Panc1 (cell line): ENCODE measurements around the gene RABGAP1L. TPM values are rescaled to one million over a fixed set of nuclear protein-coding genes. Genes with fewer than 3 reads are reported as not detected.

Source experiments
- ATAC-seq: fragments of 200-7000 bp; cut with Tn5 transposase; 2 replicates; pipeline ENCODE4 v1.9.1; 2020; ENCODE audit warnings: mild to moderate bottlenecking, moderate library complexity
- BruUV-seq: library from RNA; stranded (reverse); fragments of 400-500 nt; replicated peaks from 2 replicates; lab custom pipeline; 2021; lab: Mats Ljungman, UMichigan
- CTCF ChIA-PET: fragments of 300-600 bp; sonication (Branson Sonifier 250); formaldehyde crosslinking; loops from one replicate; lab custom pipeline; 2022; ENCODE audit warnings: antibody characterized with exemption; lab: Charles Lee
- POLR2A ChIA-PET: fragments of 300-600 bp; sonication (Branson Sonifier 250); formaldehyde crosslinking; loops from one replicate; lab custom pipeline; 2022; ENCODE audit warnings: antibody characterized with exemption; lab: Charles Lee
- DNase-seq: peaks from one replicate; pipeline ENCODE4 v3.0.0-alpha.2; 2010; ENCODE audit warnings: low read depth, low spot score
- H3K27ac ChIP-seq: 2 replicates; pipeline ENCODE4 v1.5.1; 2011; ENCODE audit warnings: mild to moderate bottlenecking, low read length, inconsistent platforms
- H3K27me3 ChIP-seq: fragments of 200-500 bp; sonication (Bioruptor generic); 2 replicates; pipeline ENCODE4 v1.6.0; 2014; ENCODE audit warnings: low read length, inconsistent platforms; ENCODE audit not compliant: control insufficient read depth, insufficient read depth
- H3K36me3 ChIP-seq: fragments of 200-500 bp; sonication (Bioruptor generic); 2 replicates; pipeline ENCODE4 v1.5.1; 2014; ENCODE audit warnings: inconsistent platforms, mild to moderate bottlenecking, low read length, moderate library complexity; ENCODE audit not compliant: control insufficient read depth, insufficient read depth
- H3K4me1 ChIP-seq: 2 replicates; pipeline ENCODE4 v1.5.1; 2011; ENCODE audit warnings: inconsistent platforms, mild to moderate bottlenecking, low read length, moderate library complexity; ENCODE audit not compliant: control insufficient read depth, insufficient read depth
- H3K4me3 ChIP-seq, 2 experiments: 2 replicates each; pipeline ENCODE4 v1.5.1; 2011 to 2012; ENCODE audit warnings: low read depth in 2 of 2, low read length in 2 of 2, mild to moderate bottlenecking in 2 of 2, inconsistent platforms in 1 of 2, moderate library complexity in 1 of 2
- H3K9me3 ChIP-seq: fragments of 200-500 bp; sonication (Bioruptor generic); 2 replicates; pipeline ENCODE4 v1.5.1; 2014; ENCODE audit warnings: low read depth, mild to moderate bottlenecking, inconsistent platforms, low read length, moderate library complexity; ENCODE audit not compliant: control insufficient read depth, insufficient read depth
- POLR2AphosphoS5 ChIP-seq: IDR thresholded peaks from 2 replicates; pipeline ENCODE4 v1.6.1; 2012; ENCODE audit warnings: mild to moderate bottlenecking, low read depth, low read length, moderate library complexity
- SIN3A ChIP-seq: IDR thresholded peaks from 2 replicates; pipeline ENCODE4 v1.6.1; 2012; ENCODE audit warnings: low read depth, mild to moderate bottlenecking, low read length, moderate library complexity, borderline replicate concordance; ENCODE audit not compliant: insufficient read depth
- TCF7L2 ChIP-seq: IDR thresholded peaks from 2 replicates; pipeline ENCODE4 v1.6.1; 2011; ENCODE audit warnings: mild to moderate bottlenecking, low read depth, low read length, inconsistent platforms
- in situ Hi-C: cut with HindIII; loops from 2 replicates; pipeline ENCODE4 v1.10.0; 2016; ENCODE audit warnings: low sequenced_read_pairs, low pct_unique_long_range_greater_than_20kb
- intact Hi-C: fragments of 100-400 bp; cut with micrococcal nuclease; formaldehyde crosslinking; loops from one replicate; pipeline ENCODE4 v1.10.0; 2022; ENCODE audit not compliant: unreplicated experiment
- total RNA-seq: library from RNA; stranded (reverse); gene quantifications from one replicate; pipeline ENCODE4 v1.2.1, GENCODE V29; 2021; ENCODE audit not compliant: unreplicated experiment
- TF ChIP-seq, protein P1 (sequence below): fragments of 450-650 bp; IDR thresholded peaks from 2 replicates; pipeline ENCODE4 v1.5.1; 2017; ENCODE audit warnings: mild to moderate bottlenecking
- TF ChIP-seq, protein P2 (sequence below), 2 experiments: IDR thresholded peaks; 2 replicates each; pipeline ENCODE4 v1.6.1; 2011 to 2012; ENCODE audit warnings: low read depth in 2 of 2, control low read depth in 1 of 2, low read length in 1 of 2, mild to moderate bottlenecking in 1 of 2, moderate library complexity in 1 of 2; ENCODE audit not compliant: insufficient read depth in 1 of 2

RABGAP1L gene
- total RNA-seq, 1 experiment from 2014 or later = 37.0 TPM

DNA sequence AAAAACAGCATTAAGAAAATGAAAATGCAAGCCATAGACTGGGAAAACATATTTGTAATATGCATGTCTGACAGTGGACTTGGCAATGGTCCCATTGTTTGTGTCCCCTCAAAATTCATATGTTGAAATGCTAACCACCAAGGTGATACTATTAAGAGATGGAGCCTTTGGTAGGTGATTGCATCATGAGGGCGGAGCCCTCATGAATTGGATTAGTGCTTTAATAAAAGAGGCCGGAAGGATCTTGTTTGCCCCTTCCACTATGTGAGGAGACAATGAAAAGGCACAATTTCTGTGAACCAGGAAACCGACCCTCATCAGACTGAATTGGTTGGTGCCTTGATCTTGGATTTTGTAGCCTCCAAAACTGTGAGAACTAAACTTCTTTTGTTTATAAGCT, 520.8 kb downstream of the RABGAP1L start:
- DNase-seq (no peak), ATAC-seq (no peak)
- H3K4me1 ChIP-seq = no peaks in the 10 kb centered on the region
- POLR2A ChIA-PET = no interaction called here
- TF ChIP-seq POLR2AphosphoS5 (no peak), SIN3A (no peak), TCF7L2 (no peak)
- TF ChIP-seq, protein P1, sequence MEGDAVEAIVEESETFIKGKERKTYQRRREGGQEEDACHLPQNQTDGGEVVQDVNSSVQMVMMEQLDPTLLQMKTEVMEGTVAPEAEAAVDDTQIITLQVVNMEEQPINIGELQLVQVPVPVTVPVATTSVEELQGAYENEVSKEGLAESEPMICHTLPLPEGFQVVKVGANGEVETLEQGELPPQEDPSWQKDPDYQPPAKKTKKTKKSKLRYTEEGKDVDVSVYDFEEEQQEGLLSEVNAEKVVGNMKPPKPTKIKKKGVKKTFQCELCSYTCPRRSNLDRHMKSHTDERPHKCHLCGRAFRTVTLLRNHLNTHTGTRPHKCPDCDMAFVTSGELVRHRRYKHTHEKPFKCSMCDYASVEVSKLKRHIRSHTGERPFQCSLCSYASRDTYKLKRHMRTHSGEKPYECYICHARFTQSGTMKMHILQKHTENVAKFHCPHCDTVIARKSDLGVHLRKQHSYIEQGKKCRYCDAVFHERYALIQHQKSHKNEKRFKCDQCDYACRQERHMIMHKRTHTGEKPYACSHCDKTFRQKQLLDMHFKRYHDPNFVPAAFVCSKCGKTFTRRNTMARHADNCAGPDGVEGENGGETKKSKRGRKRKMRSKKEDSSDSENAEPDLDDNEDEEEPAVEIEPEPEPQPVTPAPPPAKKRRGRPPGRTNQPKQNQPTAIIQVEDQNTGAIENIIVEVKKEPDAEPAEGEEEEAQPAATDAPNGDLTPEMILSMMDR = no peak
- TF ChIP-seq, protein P2, sequence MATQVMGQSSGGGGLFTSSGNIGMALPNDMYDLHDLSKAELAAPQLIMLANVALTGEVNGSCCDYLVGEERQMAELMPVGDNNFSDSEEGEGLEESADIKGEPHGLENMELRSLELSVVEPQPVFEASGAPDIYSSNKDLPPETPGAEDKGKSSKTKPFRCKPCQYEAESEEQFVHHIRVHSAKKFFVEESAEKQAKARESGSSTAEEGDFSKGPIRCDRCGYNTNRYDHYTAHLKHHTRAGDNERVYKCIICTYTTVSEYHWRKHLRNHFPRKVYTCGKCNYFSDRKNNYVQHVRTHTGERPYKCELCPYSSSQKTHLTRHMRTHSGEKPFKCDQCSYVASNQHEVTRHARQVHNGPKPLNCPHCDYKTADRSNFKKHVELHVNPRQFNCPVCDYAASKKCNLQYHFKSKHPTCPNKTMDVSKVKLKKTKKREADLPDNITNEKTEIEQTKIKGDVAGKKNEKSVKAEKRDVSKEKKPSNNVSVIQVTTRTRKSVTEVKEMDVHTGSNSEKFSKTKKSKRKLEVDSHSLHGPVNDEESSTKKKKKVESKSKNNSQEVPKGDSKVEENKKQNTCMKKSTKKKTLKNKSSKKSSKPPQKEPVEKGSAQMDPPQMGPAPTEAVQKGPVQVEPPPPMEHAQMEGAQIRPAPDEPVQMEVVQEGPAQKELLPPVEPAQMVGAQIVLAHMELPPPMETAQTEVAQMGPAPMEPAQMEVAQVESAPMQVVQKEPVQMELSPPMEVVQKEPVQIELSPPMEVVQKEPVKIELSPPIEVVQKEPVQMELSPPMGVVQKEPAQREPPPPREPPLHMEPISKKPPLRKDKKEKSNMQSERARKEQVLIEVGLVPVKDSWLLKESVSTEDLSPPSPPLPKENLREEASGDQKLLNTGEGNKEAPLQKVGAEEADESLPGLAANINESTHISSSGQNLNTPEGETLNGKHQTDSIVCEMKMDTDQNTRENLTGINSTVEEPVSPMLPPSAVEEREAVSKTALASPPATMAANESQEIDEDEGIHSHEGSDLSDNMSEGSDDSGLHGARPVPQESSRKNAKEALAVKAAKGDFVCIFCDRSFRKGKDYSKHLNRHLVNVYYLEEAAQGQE (IDR thresholded peaks at IDR 0.05; ENCODE audit: insufficient read depth in 1 of 2, low read depth in 2 of 2, low read length in 1 of 2) = no peak
- in situ Hi-C loops (no loop called here), intact Hi-C loops (no loop called here)
- no peaks in the 10 kb centered on the region for H3K36me3 ChIP-seq
- H3K27me3 ChIP-seq = no peaks in the 10 kb centered on the region
- no peaks in the 10 kb centered on the region for H3K9me3 ChIP-seq
- CTCF ChIA-PET = no interaction called here
- H3K4me3 ChIP-seq = no peak overlapping the region
- no peak overlapping the region for H3K27ac ChIP-seq
- no TSS peak for BruUV-seq

- Histone ChIP-seq H3K27ac (no peak overlapping the region), H3K27me3 (no peaks in the 10 kb centered on the region), H3K4me1 (no peaks in the 10 kb centered on the region), H3K4me3 (no peak overlapping the region), H3K9me3 (no peaks in the 10 kb centered on the region), H3K36me3 (no peaks in the 10 kb centered on the region)
- TF ChIP-seq TCF7L2 = no peak
- intact Hi-C loops = no loop called here
- in situ Hi-C loops = no loop called here
- POLR2A ChIA-PET = interaction anchor here (0.6 kb wide), 1 partner anchor 106 kb away, joined by 3 read pairs; no protein-coding TSS in a partner anchor
- ATAC-seq (no peak), DNase-seq (no peak)
- CTCF ChIA-PET = interaction anchor here (0.6 kb wide), 1 partner anchor 24 kb away, joined by 3 read pairs; no protein-coding TSS in a partner anchor
- no TSS peak for BruUV-seq
These were observed 523.2 kb downstream of the RABGAP1L start for GRCh38 chr1:174682419-174683008.

- ATAC-seq (no peak), DNase-seq (no peak)
- Histone ChIP-seq H3K27me3 (no peaks in the 10 kb centered on the region), H3K36me3 (no peaks in the 10 kb centered on the region), H3K27ac (no peak overlapping the region), H3K9me3 (no peaks in the 10 kb centered on the region), H3K4me3 (no peak overlapping the region), H3K4me1 (no peaks in the 10 kb centered on the region)
- CTCF ChIA-PET = interaction anchor here (0.6 kb wide), 1 partner anchor 70 kb away, joined by 6 read pairs; no protein-coding TSS in a partner anchor
- intact Hi-C loops (no loop called here), in situ Hi-C loops (no loop called here)
- TF ChIP-seq, protein P2 (IDR thresholded peaks at IDR 0.05; ENCODE audit: insufficient read depth in 1 of 2, low read depth in 2 of 2, low read length in 1 of 2) = no peak
- TF ChIP-seq POLR2AphosphoS5 = no peak
- no peak for TF ChIP-seq SIN3A
- no peak for TF ChIP-seq TCF7L2
- TF ChIP-seq, protein P1 = no peak
- BruUV-seq = no TSS peak
- POLR2A ChIA-PET = interaction anchor here (0.7 kb wide), 1 partner anchor 78 kb away, joined by 3 read pairs; no protein-coding TSS in a partner anchor
These were observed 526.9 kb downstream of the RABGAP1L start for GRCh38 chr1:174686213-174686612.
